D341Med (cell line): ENCODE measurements around the gene NLGN1.

Source experiments
- DNase-seq: peaks from one replicate; pipeline ENCODE4 v3.0.0; 2012; ENCODE audit warnings: low spot score

Gene NLGN1

GRCh38 chr3:174098746-174099145 is 701.2 kb downstream of the NLGN1 start:
- DNase-seq: no peak

- DNase-seq: no peak
These were observed 702.2 kb downstream of the NLGN1 start for GRCh38 chr3:174099724-174100123.

- no peak for DNase-seq
These were observed 703.2 kb downstream of the NLGN1 start for GRCh38 chr3:174100744-174101143.

GRCh38 chr3:174101244-174101643 is 703.7 kb downstream of the NLGN1 start:
- no peak for DNase-seq

- DNase-seq: no peak
These were observed 704.7 kb downstream of the NLGN1 start for GRCh38 chr3:174102274-174102673.

- no peak for DNase-seq
These were observed 705.3 kb downstream of the NLGN1 start for GRCh38 chr3:174102866-174103265.

- no peak for DNase-seq
These were observed 713.2 kb downstream of the NLGN1 start for GRCh38 chr3:174110761-174111160.

GRCh38 chr3:174111776-174112175 is 714.2 kb downstream of the NLGN1 start:
- DNase-seq: no peak

- no peak for DNase-seq
These were observed 718.9 kb downstream of the NLGN1 start for GRCh38 chr3:174116421-174116820.

GRCh38 chr3:174120997-174121396 is 723.5 kb downstream of the NLGN1 start:
- no peak for DNase-seq

GRCh38 chr3:174122411-174122810 is 724.9 kb downstream of the NLGN1 start:
- DNase-seq: no peak

- peak; percentile 60 for DNase-seq
These were observed 727.8 kb downstream of the NLGN1 start for GRCh38 chr3:174125267-174125824.

GRCh38 chr3:174126990-174127758 is 729.6 kb downstream of the NLGN1 start:
- no peak for DNase-seq

- no peak for DNase-seq
These were observed 734.5 kb downstream of the NLGN1 start for GRCh38 chr3:174132006-174132405.

GRCh38 chr3:174132421-174133042 is 735.0 kb downstream of the NLGN1 start:
- no peak for DNase-seq

- no peak for DNase-seq
These were observed 748.5 kb downstream of the NLGN1 start for GRCh38 chr3:174146008-174146407.

GRCh38 chr3:174147798-174148197 is 750.3 kb downstream of the NLGN1 start:
- no peak for DNase-seq

- no peak for DNase-seq
These were observed 756.3 kb downstream of the NLGN1 start for GRCh38 chr3:174153871-174154270.

- DNase-seq: no peak
These were observed 758.7 kb downstream of the NLGN1 start for GRCh38 chr3:174156200-174156599.

GRCh38 chr3:174158674-174159073 is 761.1 kb downstream of the NLGN1 start:
- no peak for DNase-seq

GRCh38 chr3:174159604-174160003 is 762.1 kb downstream of the NLGN1 start:
- DNase-seq: no peak

- DNase-seq: no peak
These were observed 765.0 kb downstream of the NLGN1 start for GRCh38 chr3:174162550-174162949.

- DNase-seq: no peak
These were observed 770.5 kb downstream of the NLGN1 start for GRCh38 chr3:174168026-174168425.
